ENCODE data around the gene FGGY. TPM values are rescaled to one million over a fixed set of nuclear protein-coding genes. Genes with fewer than 3 reads are reported as not detected.

Gene FGGY
- total RNA-seq, 2 experiments from 2014 or later: 11.9 to 13.6 TPM

DNA sequence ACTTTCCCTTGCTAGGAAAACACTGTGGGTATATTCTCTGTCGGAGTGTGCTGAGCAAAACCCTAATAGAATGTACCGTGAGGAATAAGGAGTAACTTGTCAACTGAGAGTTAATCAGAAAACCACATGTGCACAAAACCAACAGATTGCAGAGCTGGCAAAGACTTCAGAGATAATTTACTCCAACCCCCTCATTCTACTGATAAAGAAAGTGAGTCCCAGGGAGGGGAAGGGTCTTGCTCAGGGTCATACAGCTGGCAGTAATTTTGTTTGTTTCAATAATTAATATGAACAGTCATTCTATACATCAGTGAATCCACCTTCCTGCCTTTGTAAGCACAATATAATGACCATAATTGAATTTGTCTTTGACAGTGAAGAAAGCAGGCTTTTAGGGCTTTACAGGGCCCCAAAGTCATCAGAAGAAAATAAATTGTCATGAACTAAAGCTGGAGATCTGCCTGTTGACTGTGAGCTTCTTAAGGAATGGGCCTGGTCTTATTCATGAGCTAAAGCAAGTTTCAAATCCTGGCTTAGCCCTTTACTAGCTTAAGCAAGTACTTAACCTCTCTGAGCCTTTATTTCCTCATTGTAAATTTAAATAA is 450.6 kb downstream of the FGGY start:
- no peaks in the 10 kb centered on the region for H3K27me3 Mint-ChIP-seq
- CTCF ChIA-PET: interaction anchor here (1.0 to 2.3 kb wide), 3 partner anchors 12 to 48 kb away, joined by 4 to 9 read pairs (median 6); no protein-coding TSS in a partner anchor
- H3K36me3 Mint-ChIP-seq (ENCODE audit: low read depth): no peaks in the 10 kb centered on the region
- no peak for DNase-seq
- no peak for ATAC-seq
- no peaks in the 10 kb centered on the region for H3K9me3 Mint-ChIP-seq
- H3K4me1 Mint-ChIP-seq (ENCODE audit: low read depth): no peaks in the 10 kb centered on the region
- intact Hi-C loops (cut with micrococcal nuclease): no loop called here
- POLR2A ChIA-PET: no interaction called here
- H3K4me3 Mint-ChIP-seq: no peak overlapping the region
- TF ChIP-seq, protein P1, sequence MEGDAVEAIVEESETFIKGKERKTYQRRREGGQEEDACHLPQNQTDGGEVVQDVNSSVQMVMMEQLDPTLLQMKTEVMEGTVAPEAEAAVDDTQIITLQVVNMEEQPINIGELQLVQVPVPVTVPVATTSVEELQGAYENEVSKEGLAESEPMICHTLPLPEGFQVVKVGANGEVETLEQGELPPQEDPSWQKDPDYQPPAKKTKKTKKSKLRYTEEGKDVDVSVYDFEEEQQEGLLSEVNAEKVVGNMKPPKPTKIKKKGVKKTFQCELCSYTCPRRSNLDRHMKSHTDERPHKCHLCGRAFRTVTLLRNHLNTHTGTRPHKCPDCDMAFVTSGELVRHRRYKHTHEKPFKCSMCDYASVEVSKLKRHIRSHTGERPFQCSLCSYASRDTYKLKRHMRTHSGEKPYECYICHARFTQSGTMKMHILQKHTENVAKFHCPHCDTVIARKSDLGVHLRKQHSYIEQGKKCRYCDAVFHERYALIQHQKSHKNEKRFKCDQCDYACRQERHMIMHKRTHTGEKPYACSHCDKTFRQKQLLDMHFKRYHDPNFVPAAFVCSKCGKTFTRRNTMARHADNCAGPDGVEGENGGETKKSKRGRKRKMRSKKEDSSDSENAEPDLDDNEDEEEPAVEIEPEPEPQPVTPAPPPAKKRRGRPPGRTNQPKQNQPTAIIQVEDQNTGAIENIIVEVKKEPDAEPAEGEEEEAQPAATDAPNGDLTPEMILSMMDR (IDR thresholded peaks at IDR 0.05): no peak
- H3K27ac Mint-ChIP-seq: no peak overlapping the region

DNA sequence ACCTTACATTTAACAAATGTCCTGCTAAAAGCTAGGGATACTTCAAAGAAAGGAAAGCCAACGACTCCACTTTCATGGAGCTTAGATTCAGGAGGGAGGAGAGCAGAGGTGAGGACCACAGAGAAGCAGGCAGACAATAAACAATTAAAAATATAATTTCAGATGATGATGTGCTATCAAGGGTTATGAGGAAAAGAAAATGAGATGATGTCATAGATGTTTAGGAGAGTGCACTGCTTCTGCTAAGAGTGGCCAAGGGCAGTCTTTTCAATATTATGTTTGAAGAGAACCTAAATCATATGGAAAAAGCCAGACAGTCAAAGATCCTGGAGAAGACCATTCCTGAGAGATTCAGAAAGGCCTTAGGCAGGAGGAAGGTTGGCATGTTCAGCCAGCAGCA is 451.2 kb downstream of the FGGY start:
- H3K4me3 Mint-ChIP-seq: no peak overlapping the region
- H3K36me3 Mint-ChIP-seq (ENCODE audit: low read depth): no peaks in the 10 kb centered on the region
- DNase-seq (no peak), ATAC-seq (no peak)
- intact Hi-C loops (cut with micrococcal nuclease): no loop called here
- H3K9me3 Mint-ChIP-seq: no peaks in the 10 kb centered on the region
- TF ChIP-seq, protein P1 (IDR thresholded peaks at IDR 0.05): no peak
- no peaks in the 10 kb centered on the region for H3K27me3 Mint-ChIP-seq
- H3K27ac Mint-ChIP-seq: no peak overlapping the region
- H3K4me1 Mint-ChIP-seq (ENCODE audit: low read depth): no peaks in the 10 kb centered on the region
- ChIA-PET POLR2A (no interaction called here), CTCF (interaction anchor here (1.1 to 2.3 kb wide), 2 partner anchors 11 to 49 kb away, joined by 6 to 9 read pairs; no protein-coding TSS in a partner anchor)

DNA sequence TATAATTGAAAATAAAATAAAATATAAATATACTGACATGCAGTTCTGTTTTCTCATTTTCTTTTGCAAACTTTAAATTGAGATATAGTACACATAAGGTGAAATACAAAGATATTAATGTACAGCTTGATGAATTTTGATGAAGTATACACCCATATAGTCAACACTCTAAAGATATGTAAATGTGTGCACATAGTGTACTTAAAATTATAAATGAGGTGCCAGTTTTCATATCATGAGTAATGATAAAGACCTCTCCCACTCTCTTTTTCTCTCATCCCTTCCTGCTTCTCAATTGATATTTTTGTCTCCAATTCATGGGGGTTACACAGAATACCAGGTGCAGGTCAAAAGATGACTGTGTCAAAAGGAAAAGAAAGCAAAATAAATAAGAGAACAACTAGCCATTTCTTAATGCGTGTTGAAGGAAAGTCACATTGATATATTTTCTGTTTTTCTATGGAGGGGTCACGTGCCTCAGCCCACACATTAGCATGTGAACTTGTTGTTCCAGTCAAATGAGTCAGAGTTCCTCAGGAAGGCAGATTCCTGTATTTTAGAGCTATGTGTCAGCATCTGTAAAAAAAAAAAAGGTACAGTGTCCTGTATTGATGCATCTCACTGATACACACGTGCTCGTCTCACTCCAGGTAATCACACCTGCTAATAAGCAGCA is 453.6 kb downstream of the FGGY start:
- no peak for ATAC-seq
- CTCF ChIA-PET: interaction anchor here (2.1 kb wide), 1 partner anchor 9 kb away, joined by 11 read pairs; no protein-coding TSS in a partner anchor
- DNase-seq: no peak
- POLR2A ChIA-PET: interaction anchor here (0.6 kb wide), 3 partner anchors 12 to 1108 kb away, joined by 3 to 4 read pairs (median 3); no protein-coding TSS in a partner anchor
- H3K27me3 Mint-ChIP-seq: no peaks in the 10 kb centered on the region
- H3K9me3 Mint-ChIP-seq: no peaks in the 10 kb centered on the region
- intact Hi-C loops (cut with micrococcal nuclease): no loop called here
- no peaks in the 10 kb centered on the region for H3K4me1 Mint-ChIP-seq (ENCODE audit: low read depth)
- H3K27ac Mint-ChIP-seq: no peak overlapping the region
- no peaks in the 10 kb centered on the region for H3K36me3 Mint-ChIP-seq (ENCODE audit: low read depth)
- H3K4me3 Mint-ChIP-seq: no peak overlapping the region
- TF ChIP-seq, protein P1 (IDR thresholded peaks at IDR 0.05): no peak

DNA sequence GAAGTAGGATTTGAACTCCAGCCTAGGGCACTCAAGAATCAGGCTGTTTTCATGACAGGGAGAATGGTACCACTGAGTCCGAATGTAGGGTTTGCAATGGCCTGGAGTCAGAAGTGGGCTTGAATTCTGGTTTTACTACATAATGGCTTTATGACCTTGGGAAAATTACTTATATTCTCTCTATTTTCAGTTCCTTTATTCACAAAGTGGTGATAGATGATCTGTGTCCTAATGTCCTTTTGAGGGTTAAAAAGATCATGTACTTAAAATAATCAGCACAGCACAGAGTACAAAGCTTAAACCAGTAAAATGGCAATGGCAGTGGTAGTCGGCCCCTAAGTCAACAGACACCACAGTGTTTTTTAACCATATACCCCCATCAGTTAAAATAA is 454.1 kb downstream of the FGGY start:
- POLR2A ChIA-PET: interaction anchor here (0.6 kb wide), 1 partner anchor 1109 kb away, joined by 4 read pairs; no protein-coding TSS in a partner anchor
- no peaks in the 10 kb centered on the region for H3K27me3 Mint-ChIP-seq
- H3K4me3 Mint-ChIP-seq: no peak overlapping the region
- ATAC-seq (no peak), DNase-seq (no peak)
- H3K36me3 Mint-ChIP-seq (ENCODE audit: low read depth): no peaks in the 10 kb centered on the region
- no peaks in the 10 kb centered on the region for H3K4me1 Mint-ChIP-seq (ENCODE audit: low read depth)
- intact Hi-C loops (cut with micrococcal nuclease): no loop called here
- TF ChIP-seq, protein P1 (IDR thresholded peaks at IDR 0.05): no peak
- CTCF ChIA-PET: interaction anchor here (0.9 to 2.1 kb wide), 2 partner anchors 8 to 15 kb away, joined by 5 to 11 read pairs; no protein-coding TSS in a partner anchor
- H3K9me3 Mint-ChIP-seq: no peaks in the 10 kb centered on the region
- H3K27ac Mint-ChIP-seq: no peak overlapping the region

DNA sequence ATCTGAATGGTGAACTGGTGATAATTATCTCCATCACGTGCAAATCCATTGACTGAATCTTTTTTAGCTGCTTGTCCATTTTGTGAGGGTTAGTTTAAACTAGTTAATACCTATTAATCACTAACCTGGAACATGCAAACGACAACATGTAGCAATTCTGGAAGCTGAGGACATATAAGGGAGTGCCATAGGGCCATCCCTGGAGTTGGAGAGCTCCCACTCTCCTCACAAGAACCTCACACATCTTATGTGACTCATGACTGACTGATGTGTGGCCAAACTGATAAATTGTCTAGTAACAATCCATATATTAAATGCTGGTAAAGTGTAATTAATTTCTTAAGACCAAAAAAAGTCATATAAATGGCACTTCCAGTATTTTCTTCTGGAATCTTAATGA is 454.9 kb downstream of the FGGY start:
- POLR2A ChIA-PET: no interaction called here

More for the DNA sequence above, 454.9 kb downstream of the FGGY start:
- DNase-seq (no peak), ATAC-seq (no peak)
- no peak overlapping the region for H3K4me3 Mint-ChIP-seq
- H3K9me3 Mint-ChIP-seq: no peaks in the 10 kb centered on the region
- H3K27ac Mint-ChIP-seq: no peak overlapping the region
- intact Hi-C loops (cut with micrococcal nuclease): no loop called here
- TF ChIP-seq, protein P1 (IDR thresholded peaks at IDR 0.05): no peak
- H3K27me3 Mint-ChIP-seq: no peaks in the 10 kb centered on the region
- H3K4me1 Mint-ChIP-seq (ENCODE audit: low read depth): no peaks in the 10 kb centered on the region
- CTCF ChIA-PET: interaction anchor here (0.9 to 1.0 kb wide), 2 partner anchors 14 to 53 kb away, joined by 3 to 5 read pairs; no protein-coding TSS in a partner anchor
- no peaks in the 10 kb centered on the region for H3K36me3 Mint-ChIP-seq (ENCODE audit: low read depth)
